Erythroblast (primary cell): ENCODE data around the gene MLLT1.

ENCODE experiments used
- GATA1 ChIP-seq: IDR thresholded peaks from 2 replicates; pipeline ENCODE4 v1.6.1; 2011; ENCODE audit warnings: low read depth, mild to moderate bottlenecking, control low read depth, low read length, moderate library complexity
- POLR2A ChIP-seq: IDR thresholded peaks from 2 replicates; pipeline ENCODE4 v1.6.1; 2011; ENCODE audit warnings: mild to moderate bottlenecking, low read length

- TF ChIP-seq POLR2A, result no peak
- TF ChIP-seq GATA1, result no peak
These were observed 12.2 kb upstream of the MLLT1 start for GRCh38 chr19:6292006-6292405.
